HG03095 (cell line): ENCODE data around the gene DMAC2.
A peak's percentile ranks its signal among the peaks of the same experiment; 100 is the strongest.
"Not testable (repeated sequence)": the region's sequence is repeated elsewhere in the genome, so short reads cannot be mapped to it uniquely, and the experiment has no call there.

Source experiments
- ATAC-seq: cut with Tn5 transposase; IDR thresholded peaks from one replicate; pipeline ENCODE4 v1.9.1; 2021; ENCODE audit warnings: moderate library complexity; ENCODE audit not compliant: unreplicated experiment

Gene DMAC2

DNA sequence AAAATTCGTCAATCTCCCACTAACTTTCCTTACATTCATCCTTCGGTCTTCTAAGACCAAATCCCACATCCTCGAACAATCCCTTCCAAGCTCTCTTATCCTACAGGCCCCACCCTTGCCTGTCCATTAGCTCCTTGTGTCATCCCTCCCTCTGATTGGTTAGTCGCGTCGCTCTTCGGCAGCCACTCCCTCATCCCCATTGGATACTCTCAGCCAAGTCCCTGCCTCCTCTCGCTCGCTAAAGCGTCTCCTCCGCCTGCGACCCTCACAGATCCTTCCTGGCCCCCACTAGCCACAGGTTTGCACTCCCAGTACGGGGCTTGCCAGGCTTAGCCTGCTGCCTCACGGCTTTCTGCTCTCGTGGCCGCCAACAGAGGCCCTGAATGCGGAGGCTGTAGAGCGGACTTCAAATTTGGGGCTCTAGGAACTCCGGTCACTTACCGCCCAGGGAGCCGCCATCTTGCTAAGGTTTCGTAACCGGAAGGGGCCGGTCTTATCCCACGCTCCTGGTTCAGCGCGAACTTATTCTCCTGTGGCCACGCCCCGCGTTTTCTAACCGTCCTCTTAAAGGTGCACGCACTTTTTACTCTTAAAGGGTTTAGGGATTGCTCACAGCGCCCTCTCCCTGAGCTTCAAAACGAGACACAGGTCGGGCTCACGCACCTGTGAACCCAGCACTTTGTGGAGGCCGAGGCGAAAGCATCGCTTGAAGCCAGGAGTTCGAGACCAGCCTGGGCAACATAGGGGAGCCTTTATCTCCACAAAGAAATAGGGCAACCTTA is at the start of gene DMAC2:
DMAC2 (minus strand) TSS at position 472 of the 782 bp plus-strand sequence; CDS start at position 459, 13 bp downstream.
- ATAC-seq = peak; percentile 83

DNA sequence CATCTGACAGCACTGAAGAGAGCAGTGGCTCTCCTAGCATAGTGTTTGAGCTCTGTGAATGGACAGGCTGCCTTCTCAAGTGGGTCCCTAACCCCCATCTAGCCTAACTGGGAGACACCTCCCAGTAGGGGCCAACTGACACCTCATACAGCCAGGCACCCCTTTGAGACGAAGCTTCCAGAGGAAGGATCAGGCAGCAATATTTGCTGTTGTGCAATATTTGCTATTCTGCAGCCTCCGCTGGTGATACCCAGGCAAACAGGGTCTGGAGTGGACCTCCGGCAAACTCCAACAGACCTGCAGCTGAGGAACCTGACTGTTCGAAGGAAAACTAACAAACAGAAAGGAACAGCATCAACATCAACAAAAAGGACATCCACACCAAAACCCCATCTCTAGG is 47.2 kb upstream of the DMAC2 start:
- ATAC-seq = not testable (repeated sequence)

DNA sequence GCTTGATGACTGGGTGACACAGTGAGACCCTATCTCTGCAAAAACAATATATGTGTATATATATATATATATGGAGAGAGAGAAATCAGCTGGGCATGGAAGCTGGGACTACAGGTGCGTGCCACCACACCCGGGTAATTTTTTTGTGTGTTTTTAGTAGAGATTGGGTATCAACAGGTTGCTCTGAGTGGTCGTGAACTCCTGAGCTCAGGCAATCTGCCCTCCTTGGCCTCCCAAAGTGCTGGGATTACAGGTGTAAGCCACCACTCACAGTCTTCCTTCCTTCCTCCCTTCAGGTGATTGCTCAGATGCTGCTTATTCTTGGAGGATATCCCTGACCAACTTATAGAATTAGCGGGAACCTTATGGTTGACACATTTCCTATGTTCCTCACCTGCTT is 45.1 kb upstream of the DMAC2 start:
- ATAC-seq = no peak

DNA sequence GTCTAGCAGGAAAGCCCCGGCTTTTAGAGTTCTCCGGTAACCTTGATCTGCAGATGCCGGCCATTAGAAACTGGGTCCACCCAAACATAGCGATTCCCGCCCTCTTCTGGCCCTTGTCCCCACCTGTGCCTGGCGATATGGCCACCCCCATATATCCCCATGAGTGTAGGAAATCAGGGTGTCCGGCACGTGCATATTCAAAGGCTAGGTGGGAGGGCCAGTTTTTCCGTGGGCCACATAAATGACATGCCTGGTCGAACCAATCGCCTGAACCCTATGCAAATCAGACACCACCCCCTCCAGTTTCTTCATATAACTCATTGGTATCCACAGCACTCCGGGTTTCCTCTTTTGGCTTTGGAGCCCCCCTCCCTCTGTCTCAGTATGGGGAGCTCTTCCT is 40.6 kb upstream of the DMAC2 start:
- no peak for ATAC-seq

DNA sequence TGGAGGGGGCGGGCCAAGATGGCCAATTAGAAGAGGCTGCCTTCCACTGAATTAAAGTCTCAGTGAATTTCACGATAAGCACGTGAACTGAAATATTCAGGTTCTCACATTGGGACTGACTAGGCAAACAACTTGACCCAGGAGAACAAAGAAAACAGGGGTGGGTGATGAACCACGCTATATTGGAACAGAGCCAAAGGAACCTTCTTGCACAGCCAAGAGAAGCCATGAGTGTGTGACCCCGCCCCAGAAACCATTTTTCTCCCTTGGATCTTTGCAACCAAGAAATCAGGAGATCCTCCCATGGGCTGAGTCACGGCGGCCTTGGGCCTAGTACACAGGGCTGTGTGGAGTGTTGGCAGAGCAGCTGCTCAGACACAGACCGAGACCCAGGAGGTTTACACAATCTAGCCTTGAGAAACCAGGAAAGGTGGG is 40.1 kb upstream of the DMAC2 start:
- no peak for ATAC-seq

DNA sequence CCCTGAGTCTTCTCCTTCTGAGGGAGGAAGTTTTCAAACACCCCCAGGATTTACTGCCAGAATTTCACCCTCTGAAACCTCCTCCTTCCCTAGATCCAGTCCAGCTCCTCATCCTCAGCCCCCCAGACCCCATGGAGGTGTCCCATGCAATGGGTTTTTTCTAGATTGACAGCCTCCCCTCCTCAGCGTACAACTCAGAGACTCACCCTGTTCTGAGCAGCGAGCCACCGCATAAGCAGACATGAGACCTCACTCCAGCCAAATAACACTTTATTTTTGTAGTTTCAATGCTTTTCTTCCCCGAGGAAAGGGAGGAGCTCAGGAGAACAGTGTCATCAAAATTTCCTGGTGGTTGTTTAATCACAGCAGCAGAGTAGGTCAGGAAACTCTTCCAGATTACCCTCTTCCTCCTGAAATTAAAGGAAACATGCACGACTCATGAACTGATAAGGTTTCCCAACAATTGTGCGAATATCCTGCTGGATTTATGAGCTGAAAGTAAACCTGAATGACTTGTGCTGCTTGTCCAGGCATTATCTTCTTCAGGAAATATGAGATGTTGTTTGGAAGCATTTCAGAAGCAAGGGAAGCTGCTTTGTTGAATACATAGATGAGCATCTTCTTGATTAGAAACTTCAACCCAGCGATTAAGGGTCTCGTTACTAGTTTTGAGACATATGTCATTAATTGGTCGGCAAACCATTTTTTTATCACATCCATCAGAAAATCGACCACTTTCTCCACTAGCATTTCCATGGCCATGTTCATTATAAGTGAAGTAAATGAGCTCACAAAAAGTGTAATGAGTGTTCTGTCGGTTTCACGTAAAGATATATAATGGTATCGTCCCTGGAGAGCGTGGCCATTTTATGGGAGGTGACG is 39.4 kb upstream of the DMAC2 start:
- ATAC-seq = no peak

DNA sequence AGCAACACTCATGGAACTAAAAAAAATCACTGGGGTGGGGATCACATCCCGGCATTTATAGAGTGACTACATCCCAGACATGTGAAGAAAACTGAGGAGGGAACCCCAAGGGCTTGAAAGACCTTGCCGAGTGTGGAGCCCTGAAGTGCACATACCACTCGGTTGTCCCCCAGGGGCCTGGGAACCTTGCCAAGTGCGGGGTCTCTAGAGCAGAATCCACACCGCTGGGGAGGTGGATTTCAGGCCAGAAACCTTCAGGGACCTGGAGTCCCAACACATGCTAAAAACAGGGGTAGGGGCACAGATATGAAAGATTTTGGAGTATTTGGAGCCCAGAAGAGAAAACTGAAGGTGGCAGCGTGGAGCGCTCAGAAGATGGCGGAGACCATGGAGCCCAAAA is 38.5 kb upstream of the DMAC2 start:
- no peak for ATAC-seq

DNA sequence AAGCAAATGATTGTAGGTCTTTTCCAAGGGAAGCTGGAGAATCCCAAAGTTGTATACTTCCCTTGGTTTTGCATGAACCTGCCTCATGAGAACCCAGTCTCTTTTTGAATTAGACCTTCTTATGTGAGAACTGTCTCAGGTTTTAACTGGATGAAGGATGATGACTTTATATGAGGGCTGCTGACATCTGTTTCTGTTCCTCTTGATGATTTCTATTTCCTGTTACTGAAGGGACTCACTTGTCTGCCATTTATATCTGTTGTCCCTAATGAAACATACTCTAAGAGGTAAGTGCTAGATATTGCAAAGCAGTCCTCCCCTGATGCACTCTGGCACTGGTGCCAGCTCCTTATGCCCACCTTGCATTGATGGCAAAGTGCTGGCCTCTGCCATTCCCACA is 36.9 kb upstream of the DMAC2 start:
- no peak for ATAC-seq

DNA sequence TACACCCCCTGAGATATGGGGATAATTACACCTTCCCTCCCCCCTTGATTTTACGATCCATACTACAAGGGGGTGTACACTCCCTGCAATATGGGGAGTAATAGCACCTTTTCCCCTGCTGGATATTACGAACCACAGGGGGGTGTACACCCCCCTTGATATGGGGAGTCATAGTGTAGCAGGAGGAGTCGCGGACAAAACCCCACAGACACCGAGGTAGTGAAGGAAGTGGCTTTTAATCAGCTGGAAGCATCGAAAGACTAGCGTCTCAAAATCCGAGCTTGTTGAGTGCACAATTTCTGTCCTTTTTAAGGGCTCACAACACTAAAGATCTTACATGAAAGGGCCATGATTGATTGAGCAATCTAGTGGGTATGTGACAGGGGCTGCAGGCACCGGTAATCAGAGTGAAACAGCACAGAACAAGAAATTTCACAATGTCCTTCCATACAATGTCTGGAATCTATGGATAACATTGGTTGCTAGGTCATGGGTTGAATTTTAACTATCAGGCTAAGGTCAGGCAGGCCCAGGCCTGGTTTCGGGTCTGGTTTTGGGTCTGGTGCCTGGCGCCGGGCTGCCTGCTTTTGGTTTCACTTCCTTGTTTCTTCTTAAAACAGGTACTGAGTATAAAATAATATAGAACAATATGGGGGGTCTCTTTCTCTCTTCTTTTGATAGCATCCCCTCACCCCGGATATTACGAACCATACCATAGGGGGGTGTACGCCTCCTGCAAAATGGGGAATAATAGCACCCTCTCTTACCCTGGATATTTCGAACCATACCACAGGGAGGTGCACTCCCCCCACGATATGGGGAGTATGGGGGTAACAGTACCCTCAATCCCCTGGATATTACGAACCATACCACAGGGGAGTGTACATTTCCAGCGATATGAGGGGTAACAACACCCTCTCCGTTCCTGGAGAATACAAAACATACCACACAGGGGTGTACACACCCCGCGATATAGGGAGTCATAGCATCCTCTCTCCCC is 23.8 kb upstream of the DMAC2 start:
- ATAC-seq = not testable (repeated sequence)

DNA sequence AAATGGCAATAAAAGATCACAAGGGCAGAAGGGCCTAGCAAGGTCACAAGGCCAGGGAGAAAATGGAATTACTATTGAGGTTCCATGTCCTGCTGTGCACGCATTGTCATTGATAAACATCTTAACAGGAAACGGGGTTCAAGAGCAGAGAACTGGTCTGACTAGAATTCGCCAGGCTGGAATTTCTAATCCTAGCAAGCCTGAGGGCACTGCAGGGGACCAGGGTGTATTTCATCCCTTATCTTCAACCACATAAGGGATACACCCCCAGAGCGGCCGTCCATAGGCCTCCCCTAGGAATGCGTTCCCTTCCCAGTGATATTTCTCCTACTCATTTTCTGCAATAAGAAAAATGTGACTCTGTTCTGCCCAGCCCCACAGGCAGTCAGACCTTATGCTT is 22.8 kb upstream of the DMAC2 start:
- ATAC-seq = no peak

DNA sequence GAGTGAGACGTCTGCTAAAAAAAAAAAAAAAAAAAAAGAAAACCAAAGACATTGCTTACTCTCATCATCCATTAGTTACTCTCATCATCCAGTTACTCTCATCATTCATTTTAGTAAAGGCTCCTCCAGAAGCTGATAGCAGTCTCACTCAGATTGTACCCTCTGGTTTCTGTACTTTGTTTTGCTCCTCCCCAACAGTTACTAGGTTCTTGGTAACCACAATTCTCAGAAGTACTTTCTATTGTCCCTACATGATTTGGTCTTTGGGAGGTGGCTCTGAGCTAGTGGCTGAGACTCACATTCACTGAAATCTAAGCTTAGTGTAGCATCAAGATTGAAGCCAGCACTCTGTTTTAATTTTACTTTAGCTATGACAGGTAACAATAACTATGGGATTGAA is 17.5 kb upstream of the DMAC2 start:
- ATAC-seq = no peak

DNA sequence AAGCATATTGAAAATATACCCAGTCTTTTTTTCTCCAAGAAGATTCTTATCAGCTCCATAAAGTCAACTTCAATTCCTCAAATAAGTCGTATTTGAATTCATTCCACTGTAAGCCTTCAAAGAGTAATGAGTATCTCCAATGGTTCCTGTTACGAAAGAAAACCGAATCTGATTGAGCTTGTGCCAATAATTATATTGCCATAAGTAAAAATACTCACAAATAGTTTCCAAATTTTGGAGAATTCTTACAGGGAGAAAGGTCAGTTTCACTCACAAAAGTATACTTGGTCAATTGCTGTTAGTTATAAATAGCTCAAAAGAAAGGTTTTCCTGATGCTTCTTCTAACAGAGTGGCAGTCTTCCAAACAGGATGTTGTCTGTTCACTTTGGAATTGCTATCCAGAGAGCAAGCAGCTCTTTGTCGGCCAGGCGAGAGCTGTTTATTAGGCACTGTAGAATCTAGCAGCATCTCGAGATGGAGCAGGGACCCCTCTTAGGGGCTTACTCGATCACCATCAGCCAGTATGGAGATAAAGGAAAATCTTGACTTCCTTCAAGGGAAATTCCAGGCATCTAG is 16.7 kb upstream of the DMAC2 start:
- no peak for ATAC-seq

DNA sequence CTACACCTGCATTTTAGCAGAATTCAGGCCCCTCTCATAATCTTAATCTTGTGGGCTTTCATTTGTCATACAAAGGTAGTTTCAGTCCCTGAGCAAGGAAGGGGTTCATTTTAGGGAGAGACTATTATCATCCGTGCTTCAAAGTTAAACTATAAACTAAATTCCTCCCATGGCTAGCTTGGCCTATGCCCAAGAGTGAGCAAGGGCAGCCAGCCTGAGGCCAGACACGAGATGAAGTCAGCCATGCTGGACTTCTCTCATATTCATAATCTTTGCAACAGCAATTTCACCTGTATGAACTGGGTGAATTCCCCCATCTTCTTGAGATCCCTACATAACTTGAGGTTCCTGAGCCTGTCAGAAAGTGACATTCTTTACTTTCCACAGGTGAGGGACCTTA is 16.2 kb upstream of the DMAC2 start:
- no peak for ATAC-seq

DNA sequence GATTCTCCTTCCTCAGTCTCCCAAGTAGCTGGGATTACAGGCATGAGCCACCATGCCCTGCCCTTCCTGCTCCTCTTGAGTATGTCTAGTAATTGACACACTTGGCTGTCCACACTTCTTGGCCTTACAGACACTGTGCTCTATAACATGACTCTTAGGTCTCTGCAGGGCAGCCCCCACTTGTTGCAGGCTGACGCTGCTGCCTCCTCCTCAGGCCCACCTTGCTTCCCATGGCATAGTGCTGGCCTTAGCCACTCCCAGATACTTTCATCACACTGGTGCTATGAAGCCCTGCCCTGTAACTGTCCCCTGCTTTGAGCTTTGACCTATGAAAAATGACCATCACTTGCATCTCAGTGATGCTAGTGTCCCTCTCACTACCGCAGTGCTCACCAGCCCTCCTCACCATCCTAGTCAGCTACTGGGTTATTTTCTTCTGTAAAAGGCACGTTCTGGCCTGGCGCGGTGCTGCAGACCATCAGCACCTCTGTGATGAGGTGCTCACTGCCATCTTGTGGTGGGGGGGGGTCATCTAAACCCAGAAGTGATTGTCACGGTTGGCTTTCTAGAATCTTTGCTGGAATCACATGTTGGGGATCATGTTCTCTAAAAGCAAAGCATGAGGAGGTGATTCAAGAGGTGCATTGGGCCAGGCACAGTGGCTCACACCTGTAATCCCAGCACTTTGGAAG is 13.0 kb upstream of the DMAC2 start:
- ATAC-seq = no peak

DNA sequence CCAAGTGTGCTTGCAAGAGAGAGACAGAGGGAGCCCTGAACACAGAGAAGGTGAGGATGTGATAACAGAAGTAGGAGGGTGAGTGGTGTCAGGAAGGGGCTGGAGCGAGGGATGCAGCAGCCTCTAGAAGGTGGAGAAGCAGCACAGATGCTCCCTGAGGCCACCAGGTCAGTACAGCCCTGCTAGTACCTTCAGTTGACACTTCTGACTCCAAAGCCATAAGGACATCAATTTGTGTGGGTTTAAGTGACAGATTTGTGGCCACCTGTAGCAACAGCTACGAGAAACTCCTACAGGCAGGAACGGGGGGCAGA is 10.1 kb upstream of the DMAC2 start:
- no peak for ATAC-seq

DNA sequence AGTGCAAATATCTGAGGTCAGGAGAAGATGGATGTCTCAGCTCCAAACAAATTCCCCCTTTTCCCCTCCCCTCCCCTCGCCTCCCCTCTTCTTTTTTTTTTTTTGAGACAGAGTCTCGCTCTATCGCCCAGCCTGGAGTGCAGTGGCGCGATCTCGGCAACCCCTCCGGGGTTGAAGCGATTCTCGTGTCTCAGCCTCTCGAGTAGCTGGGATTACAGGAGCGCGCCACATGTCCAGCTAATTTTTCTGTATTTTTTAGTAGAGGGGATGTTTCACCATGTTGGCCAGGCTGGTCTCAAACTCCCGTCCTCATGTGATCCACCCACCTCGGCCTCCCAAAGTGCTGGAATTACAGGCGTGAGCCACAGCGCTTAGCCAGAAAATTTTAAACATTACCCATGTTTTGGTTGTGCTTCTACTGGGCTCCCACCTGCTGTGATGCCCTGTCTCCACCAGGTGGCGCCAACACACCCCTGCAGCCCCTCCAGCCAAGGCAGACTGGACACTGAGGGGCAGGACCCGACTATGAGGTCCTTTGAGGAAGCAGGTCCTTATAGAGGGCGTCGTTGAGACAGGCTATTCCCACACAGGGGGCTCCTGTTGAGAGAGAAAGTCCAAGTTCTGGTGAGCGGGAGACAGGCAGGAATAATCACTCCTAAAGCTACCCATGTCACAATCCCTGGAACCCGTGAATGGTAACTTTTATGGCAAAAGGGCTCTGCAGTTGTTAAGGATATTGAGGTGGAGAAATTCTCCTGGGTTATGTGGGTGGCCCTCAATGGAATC is 9.6 kb upstream of the DMAC2 start:
- no peak for ATAC-seq

DNA sequence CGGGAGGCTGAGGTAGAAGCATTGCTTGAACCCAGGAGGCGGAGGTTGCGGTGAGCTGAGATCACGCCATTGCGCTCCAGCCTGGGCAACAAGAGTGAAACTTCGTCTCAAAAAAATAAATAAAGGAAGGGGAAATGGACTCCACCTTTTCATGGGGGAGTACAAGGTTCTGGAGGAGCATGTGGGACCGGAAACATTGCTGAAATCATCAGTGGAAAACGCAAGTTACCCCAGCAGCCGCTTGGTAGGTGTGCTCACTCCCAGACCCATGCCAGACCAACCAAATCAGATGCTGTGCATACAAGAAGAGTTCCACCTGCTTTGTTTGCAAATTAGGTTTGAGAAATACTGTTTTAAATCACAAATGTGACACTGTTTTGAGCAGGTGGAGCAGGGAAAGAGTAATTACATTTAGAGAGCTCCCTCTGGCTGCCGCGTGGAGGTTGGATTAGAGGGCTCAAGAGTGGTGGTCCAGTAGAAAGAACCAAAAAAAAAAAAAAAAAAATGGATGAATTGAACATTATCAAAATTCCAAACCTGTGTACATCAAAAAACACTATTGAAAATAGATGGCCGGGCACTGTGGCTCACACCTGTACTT is 8.1 kb upstream of the DMAC2 start:
- ATAC-seq = no peak

DNA sequence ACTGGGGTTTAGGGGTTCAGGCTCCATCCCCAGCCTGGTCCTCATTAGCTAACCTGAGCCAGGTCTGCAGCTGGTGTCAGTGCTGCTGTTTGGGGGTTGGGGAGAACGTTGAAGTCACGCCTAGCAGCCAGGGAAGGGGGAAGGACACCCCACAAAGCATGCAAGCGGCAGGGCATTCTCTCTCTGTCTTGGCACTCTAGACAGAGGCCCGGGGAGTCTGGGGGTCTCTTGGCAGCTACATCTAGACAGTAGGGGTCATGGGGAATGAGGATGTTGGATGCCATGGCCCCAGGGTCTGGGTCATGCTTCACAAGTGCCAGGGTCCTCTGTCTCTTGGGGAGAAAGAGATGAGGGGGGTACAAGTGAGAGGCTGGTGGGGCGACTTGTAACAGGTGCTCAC is 5.9 kb upstream of the DMAC2 start:
- no peak for ATAC-seq
